Lung (tissue), 12 donors: ENCODE data around the gene DGKD. TPM values are rescaled to one million over a fixed set of nuclear protein-coding genes. Genes with fewer than 3 reads are reported as not detected.

Source experiments
- ATAC-seq: fragments of 200-7000 bp; cut with Tn5 transposase; one replicate; pipeline ENCODE4 v1.9.1; 2020; ENCODE audit warnings: moderate number of reproducible peaks; ENCODE audit not compliant: insufficient read depth, low FRiP score
- DNase-seq, 3 donors: peaks; one replicate each; pipeline ENCODE4 v3.0.0-alpha.2; 2013 to 2017
- H3K27ac ChIP-seq, 2 donors: one replicate each; pipeline ENCODE4 v1.5.1; 2013; ENCODE audit warnings: mild to moderate bottlenecking in 2 of 2, moderate library complexity in 2 of 2, control low read depth in 1 of 2, inconsistent platforms in 1 of 2, low read depth in 1 of 2, low read length in 1 of 2
- H3K27me3 ChIP-seq, 3 donors: one replicate each; pipeline ENCODE4 v1.5.1; 2013; ENCODE audit warnings: low read length in 2 of 3; ENCODE audit not compliant: control insufficient read depth in 3 of 3, insufficient read depth in 3 of 3
- H3K36me3 ChIP-seq, 4 donors: one replicate each; pipeline ENCODE4 v1.5.1; 2013; ENCODE audit warnings: low read length in 4 of 4, mild to moderate bottlenecking in 1 of 4, moderate library complexity in 1 of 4; ENCODE audit not compliant: control insufficient read depth in 4 of 4, insufficient read depth in 4 of 4
- H3K4me1 ChIP-seq, 5 donors: one replicate each; pipeline ENCODE4 v1.5.1; 2013; ENCODE audit warnings: low read length in 5 of 5, mild to moderate bottlenecking in 2 of 5, moderate library complexity in 1 of 5; ENCODE audit not compliant: control insufficient read depth in 5 of 5, insufficient read depth in 5 of 5
- H3K4me3 ChIP-seq: one replicate; pipeline ENCODE4 v1.5.1; 2013; ENCODE audit warnings: mild to moderate bottlenecking, control low read depth, moderate library complexity
- H3K9ac ChIP-seq, 2 donors: one replicate each; pipeline ENCODE4 v1.5.1; 2013; ENCODE audit warnings: low read length in 2 of 2, control low read depth in 1 of 2; ENCODE audit not compliant: insufficient read depth in 1 of 2
- H3K9me3 ChIP-seq, 4 donors: one replicate each; pipeline ENCODE4 v1.5.1; 2013; ENCODE audit warnings: low read length in 3 of 4, mild to moderate bottlenecking in 1 of 4, moderate library complexity in 1 of 4; ENCODE audit not compliant: control insufficient read depth in 4 of 4, insufficient read depth in 3 of 4
- CTCF ChIP-seq: IDR thresholded peaks from 2 replicates; pipeline ENCODE4 v1.5.1; 2012; ENCODE audit warnings: mild to moderate bottlenecking; ENCODE audit errors: control extremely low read depth, extremely low read depth
- WGBS, 2 donors: extraction: QIAGEN DNeasy Blood & Tissue Kit; methylation state at CpG; one replicate each; pipeline ENCODE4 v1.1.7; 2013; 5-methylcytosine and 5-hydroxymethylcytosine counted together
- polyA plus RNA-seq, 2 donors: library from polyadenylated mRNA; stranded (reverse); fragments of 200-250 nt; gene quantifications; one replicate each; pipeline ENCODE4 v1.2.1, GENCODE V29; 2013
- total RNA-seq, 2 donors: library from RNA; depleted of rRNA in 1 of 2; stranded (reverse); fragments of >200 nt in 1 of 2; gene quantifications; one replicate each; pipeline ENCODE4 v1.2.1, GENCODE V29; 2014 to 2021
- donor health status: control.
- donor health status: control.
- donor health status: Bipolar disorder and iron deficiency.
- donor health status: healthy.
- donor health status: DM: yes; HTN: yes; CAD: no.

Gene DGKD
- total and polyA plus RNA-seq, 4 donors = 30.3 to 77.4 (median 44.0) TPM

GRCh38 chr2:233384811-233385488 is 30.7 kb downstream of the DGKD start:
- no peak for ATAC-seq
- DNase-seq = no peak
- no peaks in the 10 kb centered on the region for H3K9me3 ChIP-seq
- no peak for TF ChIP-seq CTCF
- no peak overlapping the region for H3K9ac ChIP-seq
- H3K4me1 ChIP-seq = peaks cover 8 to 42% (median 26%) of the 10 kb centered on the region in 5 donors
- peaks cover 0 to 2% (median 0%) of the 10 kb centered on the region in 4 donors for H3K36me3 ChIP-seq
- no peak overlapping the region for H3K4me3 ChIP-seq
- 65 to 78% methylated on average over 12 of the region's 12 CpGs for WGBS, 2 donors
- H3K27me3 ChIP-seq = no peaks in the 10 kb centered on the region
- H3K27ac ChIP-seq = no peak overlapping the region

- peaks cover 8 to 42% (median 26%) of the 10 kb centered on the region in 5 donors for H3K4me1 ChIP-seq
- DNase-seq (peak; percentile 37 to 62 (median 45)), ATAC-seq (no peak)
- no peak for TF ChIP-seq CTCF
- no peaks in the 10 kb centered on the region for H3K9me3 ChIP-seq
- WGBS, 2 donors = 41 to 70% methylated on average over 14 of the region's 14 CpGs
- H3K27me3 ChIP-seq = no peaks in the 10 kb centered on the region
- H3K36me3 ChIP-seq = peaks cover 0 to 6% (median 3%) of the 10 kb centered on the region in 4 donors
- H3K27ac ChIP-seq = peak overlapping the region in 1 of 2 donors; percentile 48
- H3K4me3 ChIP-seq = no peak overlapping the region
- H3K9ac ChIP-seq = no peak overlapping the region
These were observed 31.3 kb downstream of the DGKD start for GRCh38 chr2:233385489-233386044.

- Histone ChIP-seq H3K27me3 (no peaks in the 10 kb centered on the region), H3K4me3 (no peak overlapping the region), H3K36me3 (peaks cover 0 to 6% (median 3%) of the 10 kb centered on the region in 4 donors), H3K9ac (peak overlapping the region in 1 of 2 donors; percentile 73), H3K4me1 (peaks cover 8 to 42% (median 26%) of the 10 kb centered on the region in 5 donors), H3K27ac (peak overlapping the region; percentile 24 to 81), H3K9me3 (no peaks in the 10 kb centered on the region)
- 61 to 66% methylated on average over 13 of the region's 13 CpGs for WGBS, 2 donors
- TF ChIP-seq CTCF = no peak
- ATAC-seq (no peak), DNase-seq (peak; percentile 38 to 52 (median 48))
These were observed 32.2 kb downstream of the DGKD start for GRCh38 chr2:233386382-233387041.
